ENCODE data around the gene CAMK2B.
A peak's percentile ranks its signal among the peaks of the same experiment; 100 is the strongest.
"Not testable (repeated sequence)": the region's sequence is repeated elsewhere in the genome, so short reads cannot be mapped to it uniquely, and the experiment has no call there.

Gene CAMK2B

GRCh38 chr7:44189993-44190872 is 135.2 kb downstream of the CAMK2B start:
- DNase-seq (ENCODE audit: low spot score), result no peak

GRCh38 chr7:44189286-44189992 is 136.0 kb downstream of the CAMK2B start, which contains the start of gene GCK:
GCK (minus strand) TSS chr7:44189439; CDS start chr7:44188953, 486 bp downstream.
- DNase-seq (ENCODE audit: low spot score), result no peak

GRCh38 chr7:44188480-44189225 is 136.7 kb downstream of the CAMK2B start:
- DNase-seq (ENCODE audit: low spot score), result no peak

GRCh38 chr7:44187636-44188416 is 137.6 kb downstream of the CAMK2B start:
- no peak for DNase-seq (ENCODE audit: low spot score)

- DNase-seq (ENCODE audit: low spot score), result no peak
These were observed 138.7 kb downstream of the CAMK2B start for GRCh38 chr7:44186736-44187135.

GRCh38 chr7:44185729-44186128 is 139.7 kb downstream of the CAMK2B start:
- no peak for DNase-seq (ENCODE audit: low spot score)

GRCh38 chr7:44184873-44185446 is 140.4 kb downstream of the CAMK2B start:
- no peak for DNase-seq (ENCODE audit: low spot score)

- DNase-seq (ENCODE audit: low spot score), result peak; percentile 34
These were observed 141.1 kb downstream of the CAMK2B start for GRCh38 chr7:44184206-44184872.

GRCh38 chr7:44183386-44183785 is 142.0 kb downstream of the CAMK2B start:
- DNase-seq (ENCODE audit: low spot score), result no peak

GRCh38 chr7:44182827-44183226 is 142.6 kb downstream of the CAMK2B start:
- DNase-seq (ENCODE audit: low spot score), result no peak

- DNase-seq (ENCODE audit: low spot score), result no peak
These were observed 144.8 kb downstream of the CAMK2B start for GRCh38 chr7:44180631-44181030.

- DNase-seq (ENCODE audit: low spot score), result no peak
These were observed 147.7 kb downstream of the CAMK2B start for GRCh38 chr7:44177570-44178131.

- no peak for DNase-seq (ENCODE audit: low spot score)
These were observed 148.9 kb downstream of the CAMK2B start for GRCh38 chr7:44176486-44176885.

GRCh38 chr7:44175730-44176129 is 149.7 kb downstream of the CAMK2B start:
- no peak for DNase-seq (ENCODE audit: low spot score)

GRCh38 chr7:44174694-44174948 is 150.8 kb downstream of the CAMK2B start:
- DNase-seq (ENCODE audit: low spot score), result not testable (repeated sequence)

GRCh38 chr7:44173911-44174693 is 151.3 kb downstream of the CAMK2B start:
- DNase-seq (ENCODE audit: low spot score), result no peak

GRCh38 chr7:44172803-44173424 is 152.5 kb downstream of the CAMK2B start:
- DNase-seq (ENCODE audit: low spot score), result no peak

GRCh38 chr7:44172352-44172751 is 153.0 kb downstream of the CAMK2B start:
- DNase-seq (ENCODE audit: low spot score), result no peak

- DNase-seq (ENCODE audit: low spot score), result not testable (repeated sequence)
These were observed 153.5 kb downstream of the CAMK2B start for GRCh38 chr7:44171901-44172300.

Data from kidney capillary endothelial cell (primary cell).